Vagina (tissue), 2 donors: ENCODE measurements around the gene ENO4.

Experiments used
- POLR2A ChIP-seq, 2 donors: fragments of 450-650 bp; IDR thresholded peaks; one replicate each; pipeline ENCODE4 v1.6.1; 2017; ENCODE audit warnings: antibody characterized with exemption in 2 of 2, mild to moderate bottlenecking in 2 of 2, moderate library complexity in 2 of 2
- TF ChIP-seq, protein P1 (sequence below), 3 experiments: fragments of 450-650 bp in 2 of 3; fragments of 200-600 bp in 1 of 3; sonication (generic) in 1 of 3; IDR thresholded peaks; one replicate each; pipeline ENCODE4 v1.5.1; 2017 to 2019; ENCODE audit warnings: antibody characterized with exemption in 3 of 3, mild to moderate bottlenecking in 2 of 3, moderate library complexity in 2 of 3

DNA sequence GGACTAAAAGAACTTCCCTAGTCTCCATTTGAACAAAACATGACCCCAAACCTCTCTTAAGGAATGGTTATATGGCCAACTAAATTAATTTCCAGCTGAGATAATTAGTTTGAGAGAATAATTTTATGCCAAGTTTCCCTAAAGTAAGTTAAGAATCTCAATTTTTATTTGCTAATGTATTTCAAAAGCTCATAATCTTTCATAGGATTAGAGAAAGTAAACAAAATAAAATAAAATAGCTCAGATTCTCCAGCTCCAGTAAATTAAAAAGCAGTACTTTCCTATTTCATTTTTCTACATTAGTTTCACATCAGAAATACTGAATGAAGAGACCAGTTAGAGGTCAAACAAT lies 44.4 kb downstream of the ENO4 start:
- TF ChIP-seq, protein P1, sequence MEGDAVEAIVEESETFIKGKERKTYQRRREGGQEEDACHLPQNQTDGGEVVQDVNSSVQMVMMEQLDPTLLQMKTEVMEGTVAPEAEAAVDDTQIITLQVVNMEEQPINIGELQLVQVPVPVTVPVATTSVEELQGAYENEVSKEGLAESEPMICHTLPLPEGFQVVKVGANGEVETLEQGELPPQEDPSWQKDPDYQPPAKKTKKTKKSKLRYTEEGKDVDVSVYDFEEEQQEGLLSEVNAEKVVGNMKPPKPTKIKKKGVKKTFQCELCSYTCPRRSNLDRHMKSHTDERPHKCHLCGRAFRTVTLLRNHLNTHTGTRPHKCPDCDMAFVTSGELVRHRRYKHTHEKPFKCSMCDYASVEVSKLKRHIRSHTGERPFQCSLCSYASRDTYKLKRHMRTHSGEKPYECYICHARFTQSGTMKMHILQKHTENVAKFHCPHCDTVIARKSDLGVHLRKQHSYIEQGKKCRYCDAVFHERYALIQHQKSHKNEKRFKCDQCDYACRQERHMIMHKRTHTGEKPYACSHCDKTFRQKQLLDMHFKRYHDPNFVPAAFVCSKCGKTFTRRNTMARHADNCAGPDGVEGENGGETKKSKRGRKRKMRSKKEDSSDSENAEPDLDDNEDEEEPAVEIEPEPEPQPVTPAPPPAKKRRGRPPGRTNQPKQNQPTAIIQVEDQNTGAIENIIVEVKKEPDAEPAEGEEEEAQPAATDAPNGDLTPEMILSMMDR (IDR thresholded peaks at IDR 0.05) = no peak
- no peak for TF ChIP-seq POLR2A (IDR thresholded peaks at IDR 0.05)
